Measurements from ENCODE around the gene OPN1MW2. TPM values are rescaled to one million over a fixed set of nuclear protein-coding genes. Genes with fewer than 3 reads are reported as not detected.
"Not testable (repeated sequence)": the region's sequence is repeated elsewhere in the genome, so short reads cannot be mapped to it uniquely, and the experiment has no call there.

OPN1MW2 gene
- total RNA-seq = not detected
- polyA plus RNA-seq = not detected
- long read RNA-seq, donor 1 = 0 reads
- long read RNA-seq, donor 2 = 0 reads
- long read RNA-seq, donor 3 = 0 reads

GRCh38 chrX:154219456-154219855, at the start of gene OPN1MW2:
Gene OPN1MW2, plus strand, starts transcription at chrX:154219756. Its CDS starts 60 bp downstream, at chrX:154219816.
- intact Hi-C loops (cut with DNase I); DNase-seq; ATAC-seq; H3K27me3 ChIP-seq; H3K4me1 ChIP-seq; H3K4me3 ChIP-seq; H3K9me3 ChIP-seq; H3K27ac ChIP-seq; H3K36me3 ChIP-seq: not testable (repeated sequence)
- no CpG with 5 or more reads among the region's 16 CpGs for WGBS, 2 donors

- H3K36me3 ChIP-seq; H3K27ac ChIP-seq; H3K4me1 ChIP-seq; H3K27me3 ChIP-seq; intact Hi-C loops (cut with DNase I); DNase-seq; H3K4me3 ChIP-seq; H3K9me3 ChIP-seq: not testable (repeated sequence)
- no CpG with 5 or more reads among the region's 11 CpGs for WGBS, 2 donors
- ATAC-seq = peak; percentile 91 to 97 (median 95)
Observed at GRCh38 chrX:154172535-154172943, 47.0 kb upstream of the OPN1MW2 start.

GRCh38 chrX:154174356-154174755, 45.2 kb upstream of the OPN1MW2 start:
- DNase-seq; H3K27me3 ChIP-seq; H3K4me3 ChIP-seq; ATAC-seq; H3K4me1 ChIP-seq; H3K27ac ChIP-seq; intact Hi-C loops (cut with DNase I); H3K9me3 ChIP-seq; H3K36me3 ChIP-seq: not testable (repeated sequence)
- no CpG with 5 or more reads among the region's 10 CpGs for WGBS, 2 donors

DNA sequence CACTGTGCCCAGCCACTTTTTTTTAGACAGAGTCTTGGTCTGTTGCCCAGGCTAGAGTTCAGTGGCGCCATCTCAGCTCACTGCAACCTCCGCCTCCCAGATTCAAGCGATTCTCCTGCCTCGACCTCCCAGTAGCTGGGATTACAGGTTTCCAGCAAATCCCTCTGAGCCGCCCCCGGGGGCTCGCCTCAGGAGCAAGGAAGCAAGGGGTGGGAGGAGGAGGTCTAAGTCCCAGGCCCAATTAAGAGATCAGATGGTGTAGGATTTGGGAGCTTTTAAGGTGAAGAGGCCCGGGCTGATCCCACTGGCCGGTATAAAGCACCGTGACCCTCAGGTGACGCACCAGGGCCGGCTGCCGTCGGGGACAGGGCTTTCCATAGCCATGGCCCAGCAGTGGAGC, 37.3 kb upstream of the OPN1MW2 start, which contains the start of gene OPN1MW:
TSS of gene OPN1MW (plus strand) at position 301 of the 400 bp plus-strand sequence. CDS start at position 383, 82 bp downstream.
- H3K9me3 ChIP-seq; H3K4me3 ChIP-seq; H3K27ac ChIP-seq; ATAC-seq; H3K36me3 ChIP-seq; intact Hi-C loops (cut with DNase I); H3K4me1 ChIP-seq; DNase-seq; H3K27me3 ChIP-seq: not testable (repeated sequence)
- WGBS, 2 donors = no CpG with 5 or more reads among the region's 14 CpGs

DNA sequence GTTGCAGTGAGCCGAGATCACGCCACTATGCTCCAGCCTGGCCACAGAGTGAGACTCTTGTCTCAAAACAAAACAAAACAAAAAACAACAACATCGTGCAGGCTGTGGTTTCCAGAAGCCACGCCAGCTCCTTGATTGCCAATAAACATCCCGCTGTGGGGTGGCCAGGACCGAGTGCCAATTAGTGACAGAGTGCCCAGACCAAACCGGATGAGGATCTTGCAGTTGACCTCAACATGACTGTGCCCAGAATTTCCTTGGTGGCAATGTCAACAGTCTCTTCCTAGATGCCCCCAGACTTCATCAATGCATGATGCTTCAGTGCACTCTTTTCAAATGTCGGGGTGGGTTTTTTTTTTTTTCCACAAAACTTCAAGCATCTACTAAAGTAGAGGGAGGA, 35.8 kb upstream of the OPN1MW2 start:
- DNase-seq; ATAC-seq; H3K27ac ChIP-seq; H3K4me3 ChIP-seq; intact Hi-C loops (cut with DNase I); H3K4me1 ChIP-seq; H3K9me3 ChIP-seq; H3K36me3 ChIP-seq; H3K27me3 ChIP-seq: not testable (repeated sequence)
- WGBS, 2 donors = no CpG with 5 or more reads among the region's 8 CpGs

DNA sequence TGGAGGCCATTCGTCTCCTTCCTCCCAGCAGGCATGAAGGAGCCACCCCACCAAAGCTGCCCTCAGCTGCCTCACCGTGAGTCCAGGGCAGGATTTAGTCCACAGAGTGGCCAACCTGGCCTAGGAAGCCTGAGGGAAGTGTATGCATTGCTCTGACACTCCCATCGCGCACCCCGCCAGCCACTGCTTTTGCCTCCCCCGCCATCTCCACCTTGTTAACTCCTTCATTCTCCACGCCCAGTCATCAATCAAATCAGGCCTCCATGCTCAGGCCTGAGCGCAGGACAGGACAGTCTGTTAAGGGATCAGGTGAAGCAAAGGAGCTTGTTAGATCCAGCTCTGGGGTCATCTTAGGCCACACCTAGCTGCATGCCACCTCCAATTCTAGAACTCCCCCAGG, 26.7 kb upstream of the OPN1MW2 start:
- intact Hi-C loops (cut with DNase I); DNase-seq; H3K27me3 ChIP-seq; H3K9me3 ChIP-seq; H3K27ac ChIP-seq; H3K4me1 ChIP-seq; H3K4me3 ChIP-seq; H3K36me3 ChIP-seq; ATAC-seq: not testable (repeated sequence)
- no CpG with 5 or more reads among the region's 8 CpGs for WGBS, 2 donors

GRCh38 chrX:154194316-154194715, 25.2 kb upstream of the OPN1MW2 start:
- WGBS, 2 donors = no CpG with 5 or more reads among the region's 2 CpGs
- H3K27me3 ChIP-seq; H3K4me3 ChIP-seq; DNase-seq; H3K4me1 ChIP-seq; H3K9me3 ChIP-seq; H3K36me3 ChIP-seq; H3K27ac ChIP-seq; intact Hi-C loops (cut with DNase I): not testable (repeated sequence)
- ATAC-seq = peak; percentile 72 to 92 (median 84)

DNA sequence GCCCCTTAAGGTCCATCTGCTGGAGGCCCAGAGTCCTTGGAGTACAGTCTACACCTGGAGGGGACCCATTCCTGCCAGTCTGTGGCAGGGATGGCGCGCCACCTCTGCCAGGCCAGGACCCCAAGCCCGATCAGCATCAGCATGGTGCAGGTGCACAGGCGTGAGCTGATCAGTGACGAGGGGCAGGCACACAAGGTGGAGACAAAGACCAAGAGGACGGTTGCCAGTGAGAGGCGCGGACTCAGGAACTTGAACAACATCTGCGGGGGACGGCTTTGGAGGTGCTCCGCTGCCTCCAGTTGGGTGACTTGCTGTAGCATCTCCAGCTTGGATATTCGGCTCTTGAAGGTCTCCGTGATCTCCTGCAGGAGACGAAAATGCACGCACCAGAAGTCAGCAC, 23.1 kb upstream of the OPN1MW2 start:
- H3K4me3 ChIP-seq; H3K9me3 ChIP-seq; H3K36me3 ChIP-seq; H3K27ac ChIP-seq; intact Hi-C loops (cut with DNase I); ATAC-seq; H3K27me3 ChIP-seq; H3K4me1 ChIP-seq; DNase-seq: not testable (repeated sequence)
- no CpG with 5 or more reads among the region's 15 CpGs for WGBS, 2 donors

DNA sequence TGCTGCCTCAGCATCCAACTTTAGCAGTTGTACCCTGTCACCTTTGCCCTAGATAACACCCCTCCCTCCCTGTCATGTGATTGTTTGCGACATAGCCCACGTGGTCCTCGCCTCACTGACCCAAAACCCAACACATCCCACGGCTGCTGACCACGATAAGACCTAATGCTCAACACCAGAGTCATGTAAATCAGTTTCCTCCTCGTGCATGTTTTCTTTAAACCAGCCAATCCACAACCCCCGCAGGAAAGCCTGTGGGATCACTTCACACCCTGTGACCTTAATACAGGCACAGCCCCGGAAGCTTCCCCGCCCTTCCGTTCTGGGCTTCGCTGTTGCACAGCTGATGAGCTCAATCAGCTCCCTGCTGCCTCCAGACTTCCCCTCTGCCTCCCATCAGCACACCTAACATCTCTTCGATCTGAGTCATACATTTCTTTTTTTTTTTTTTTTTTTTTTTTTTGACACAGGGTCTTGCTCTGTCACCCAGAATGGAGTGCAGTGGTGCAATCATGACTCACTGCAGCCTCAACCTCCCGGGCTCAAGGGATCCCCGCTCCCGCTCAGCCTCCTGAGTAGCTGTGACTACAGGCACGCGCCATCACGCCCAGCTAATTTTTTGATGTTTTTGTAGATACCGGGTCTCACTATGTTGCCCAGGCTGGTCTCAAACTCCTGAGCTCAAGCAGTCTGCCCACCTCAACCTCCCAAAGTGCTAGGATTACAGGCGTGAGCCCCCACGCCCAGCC, 9.7 kb upstream of the OPN1MW2 start:
- intact Hi-C loops (cut with DNase I); H3K4me1 ChIP-seq; H3K4me3 ChIP-seq; H3K36me3 ChIP-seq; H3K27ac ChIP-seq; H3K27me3 ChIP-seq; DNase-seq; H3K9me3 ChIP-seq: not testable (repeated sequence)
- WGBS, 2 donors = no CpG with 5 or more reads among the region's 21 CpGs
- peak; percentile 89 to 97 (median 94) for ATAC-seq

DNA sequence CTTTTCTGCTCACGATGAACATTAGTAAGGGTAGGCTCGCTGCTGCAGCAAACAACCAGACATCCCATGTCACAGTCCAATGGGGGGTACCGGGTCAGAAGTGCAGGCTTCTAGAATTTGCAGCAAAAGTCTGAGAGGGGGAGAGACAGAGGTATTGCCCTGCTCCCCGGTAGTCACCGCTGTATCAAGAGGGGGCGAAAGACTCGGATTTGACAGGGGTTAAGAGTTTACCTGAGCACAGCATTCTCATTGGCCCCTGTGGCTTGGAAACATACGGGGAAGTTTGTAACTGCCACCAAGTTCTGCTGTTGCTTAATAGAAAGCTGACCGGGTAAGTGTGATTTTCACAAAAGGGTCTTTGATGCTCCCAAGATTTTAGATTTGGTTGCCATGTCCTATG, 8.5 kb upstream of the OPN1MW2 start:
- DNase-seq; H3K9me3 ChIP-seq; H3K27ac ChIP-seq; ATAC-seq; H3K36me3 ChIP-seq; intact Hi-C loops (cut with DNase I); H3K4me1 ChIP-seq; H3K27me3 ChIP-seq; H3K4me3 ChIP-seq: not testable (repeated sequence)
- 80 to 84% methylated on average over 2 to 5 of the region's 9 CpGs for WGBS, 2 donors

DNA sequence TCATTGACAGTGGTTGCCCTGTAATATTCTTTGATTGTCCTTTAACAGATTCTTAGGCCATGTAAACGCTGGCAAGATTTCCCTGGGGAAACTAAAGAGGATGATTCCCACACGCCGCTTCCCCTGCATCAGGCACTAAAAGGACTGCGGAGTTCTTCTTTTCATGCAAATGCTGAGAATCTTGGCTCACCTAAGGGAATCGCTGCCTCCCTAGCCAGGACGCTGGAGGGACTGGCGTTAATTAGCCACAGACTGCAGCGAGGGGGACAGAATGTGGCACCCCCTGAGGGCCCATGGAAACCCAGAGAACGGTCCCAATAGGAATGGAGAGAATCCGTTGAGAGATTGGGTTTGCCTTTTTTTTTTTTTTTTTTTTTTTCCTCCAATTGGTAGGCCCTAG, 8.1 kb upstream of the OPN1MW2 start:
- H3K27ac ChIP-seq; H3K27me3 ChIP-seq; H3K4me1 ChIP-seq; H3K36me3 ChIP-seq; H3K4me3 ChIP-seq; ATAC-seq; DNase-seq; intact Hi-C loops (cut with DNase I); H3K9me3 ChIP-seq: not testable (repeated sequence)
- WGBS, 2 donors = no CpG with 5 or more reads among the region's 10 CpGs

- ATAC-seq; H3K9me3 ChIP-seq; DNase-seq; H3K4me3 ChIP-seq; H3K4me1 ChIP-seq; intact Hi-C loops (cut with DNase I); H3K36me3 ChIP-seq; H3K27me3 ChIP-seq; H3K27ac ChIP-seq: not testable (repeated sequence)
- no CpG with 5 or more reads among the region's 6 CpGs for WGBS, 2 donors
Observed at GRCh38 chrX:154225292-154225691, 5.7 kb downstream of the OPN1MW2 start.

Data from heart right ventricle (tissue), 16 donors.